ENCODE data around the gene MRPL52.

GRCh38 chr14:22814373-22814772 lies 15.3 kb upstream of the MRPL52 start:
- no peak for TF ChIP-seq CTCF (IDR thresholded peaks at IDR 0.05; ENCODE audit: insufficient read depth, low read length)
- no peak for TF ChIP-seq REST (IDR thresholded peaks at IDR 0.05; ENCODE audit: insufficient replicate concordance, low read depth)
- no peak for TF ChIP-seq GABPA (IDR thresholded peaks at IDR 0.05; ENCODE audit: low read depth)
- TF ChIP-seq SPI1 (IDR thresholded peaks at IDR 0.05; ENCODE audit: borderline replicate concordance, low read depth): no peak
